MM.1S (cell line): ENCODE results near the gene ACTR3.

ENCODE experiments used
- DNase-seq: peaks from one replicate; pipeline ENCODE4 v3.0.0-alpha.2; 2015
- H2AFZ ChIP-seq: fragments of 300-600 bp; sonication (generic); 2 replicates; pipeline ENCODE4 v1.6.0; 2016; ENCODE audit warnings: antibody characterized with exemption, low read length
- H3F3A ChIP-seq: fragments of 300-600 bp; sonication (generic); 2 replicates; pipeline ENCODE4 v1.6.1; 2016; ENCODE audit warnings: mild to moderate bottlenecking, antibody characterized with exemption, low read length, moderate library complexity, mixed read lengths; ENCODE audit not compliant: insufficient read depth
- H3K27ac ChIP-seq: fragments of 300-600 bp; sonication (generic); 2 replicates; pipeline ENCODE4 v1.5.1; 2016; ENCODE audit warnings: mild to moderate bottlenecking, low read length
- H3K27me3 ChIP-seq: fragments of 300-600 bp; sonication (generic); replicated peaks from 2 replicates; pipeline ENCODE4 v1.6.0; 2016; ENCODE audit warnings: low read length; ENCODE audit not compliant: insufficient read depth
- H3K36me3 ChIP-seq: fragments of 300-600 bp; sonication (generic); replicated peaks from 2 replicates; pipeline ENCODE4 v1.6.1; 2016; ENCODE audit warnings: mild to moderate bottlenecking, low read length, mixed read lengths; ENCODE audit not compliant: insufficient read depth
- H3K4me1 ChIP-seq: fragments of 300-600 bp; sonication (generic); 2 replicates; pipeline ENCODE4 v1.6.1; 2016; ENCODE audit warnings: low read length, mixed read lengths
- H3K4me2 ChIP-seq: fragments of 300-600 bp; sonication (generic); 2 replicates; pipeline ENCODE4 v1.6.0; 2016; ENCODE audit warnings: low read depth, low read length
- H3K4me3 ChIP-seq: fragments of 300-600 bp; sonication (generic); 2 replicates; pipeline ENCODE4 v1.5.1; 2016; ENCODE audit warnings: low read length, mixed read lengths
- H3K79me2 ChIP-seq: fragments of 300-600 bp; sonication (generic); 2 replicates; pipeline ENCODE4 v1.6.1; 2016; ENCODE audit warnings: mixed run types, low read length, mixed read lengths
- H3K9ac ChIP-seq: fragments of 300-600 bp; sonication (generic); 2 replicates; pipeline ENCODE4 v1.6.1; 2016; ENCODE audit warnings: low read length, mixed read lengths
- H3K9me2 ChIP-seq: fragments of 300-600 bp; sonication (generic); replicated peaks from 2 replicates; pipeline ENCODE4 v1.6.1; 2016; ENCODE audit warnings: mild to moderate bottlenecking, low read length, mixed read lengths; ENCODE audit not compliant: insufficient read depth
- H3K9me3 ChIP-seq: fragments of 300-600 bp; sonication (generic); replicated peaks from 2 replicates; pipeline ENCODE4 v1.6.1; 2016; ENCODE audit warnings: mild to moderate bottlenecking, low read length, mixed read lengths; ENCODE audit not compliant: insufficient read depth
- H4K20me1 ChIP-seq: fragments of 300-600 bp; sonication (generic); 2 replicates; pipeline ENCODE4 v1.6.1; 2016; ENCODE audit warnings: mild to moderate bottlenecking, low read length, moderate library complexity, mixed read lengths; ENCODE audit not compliant: insufficient read depth
- EZH2 ChIP-seq: fragments of 300-600 bp; sonication (generic); optimal IDR thresholded peaks from 2 replicates; pipeline ENCODE3; 2017; ENCODE audit warnings: low read depth, mild to moderate bottlenecking, antibody characterized with exemption, low read length, mixed read lengths
- EZH2phosphoT487 ChIP-seq: fragments of 300-600 bp; sonication (generic); IDR thresholded peaks from 2 replicates; pipeline ENCODE4 v1.6.1; 2018; ENCODE audit warnings: antibody characterized with exemption, low read length
- TF ChIP-seq, protein P1 (sequence below): fragments of 300-600 bp; sonication (generic); IDR thresholded peaks from 2 replicates; pipeline ENCODE4 v1.5.1; 2016; ENCODE audit warnings: antibody characterized with exemption, low read length, mixed read lengths

Gene ACTR3

DNA sequence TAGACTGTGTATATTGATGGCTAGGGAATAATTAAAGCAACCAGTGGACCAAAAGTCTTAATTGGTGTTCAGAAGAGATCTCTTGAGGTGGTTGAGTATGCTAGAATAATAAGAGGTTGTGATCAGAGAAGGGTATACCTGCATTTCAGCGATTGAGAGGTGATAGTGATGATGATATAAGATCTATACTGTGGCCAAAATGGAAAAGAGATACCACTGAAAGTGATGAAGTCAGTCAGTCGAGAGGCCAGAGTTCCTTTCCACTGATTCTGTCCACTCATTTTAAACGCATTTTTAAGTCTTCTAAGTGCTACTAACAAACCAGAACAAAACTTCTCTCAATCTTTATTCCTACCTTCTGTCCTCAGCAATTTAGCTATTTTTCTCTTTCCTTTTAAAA lies 32.9 kb downstream of the ACTR3 start:
- DNase-seq = no peak
- Histone ChIP-seq H3K27ac (no peak overlapping the region; the same call in 1 of the 2 replicates), H3K79me2 (peaks cover 87% of the 10 kb centered on the region), H3K27me3 (no peaks in the 10 kb centered on the region), H3F3A (peaks cover 17% of the 10 kb centered on the region), H3K4me3 (no peak overlapping the region), H2AFZ (no peak overlapping the region), H3K4me1 (peaks cover 13% of the 10 kb centered on the region), H3K9me2 (no peaks in the 10 kb centered on the region), H3K4me2 (no peak overlapping the region), H3K9ac (no peak overlapping the region), H3K9me3 (no peaks in the 10 kb centered on the region), H3K36me3 (peaks cover 15% of the 10 kb centered on the region; the same call in 1 of the 2 replicates), H4K20me1 (peaks cover 37% of the 10 kb centered on the region)
- TF ChIP-seq EZH2phosphoT487 = no peak
- TF ChIP-seq EZH2 = no peak
- TF ChIP-seq, protein P1, sequence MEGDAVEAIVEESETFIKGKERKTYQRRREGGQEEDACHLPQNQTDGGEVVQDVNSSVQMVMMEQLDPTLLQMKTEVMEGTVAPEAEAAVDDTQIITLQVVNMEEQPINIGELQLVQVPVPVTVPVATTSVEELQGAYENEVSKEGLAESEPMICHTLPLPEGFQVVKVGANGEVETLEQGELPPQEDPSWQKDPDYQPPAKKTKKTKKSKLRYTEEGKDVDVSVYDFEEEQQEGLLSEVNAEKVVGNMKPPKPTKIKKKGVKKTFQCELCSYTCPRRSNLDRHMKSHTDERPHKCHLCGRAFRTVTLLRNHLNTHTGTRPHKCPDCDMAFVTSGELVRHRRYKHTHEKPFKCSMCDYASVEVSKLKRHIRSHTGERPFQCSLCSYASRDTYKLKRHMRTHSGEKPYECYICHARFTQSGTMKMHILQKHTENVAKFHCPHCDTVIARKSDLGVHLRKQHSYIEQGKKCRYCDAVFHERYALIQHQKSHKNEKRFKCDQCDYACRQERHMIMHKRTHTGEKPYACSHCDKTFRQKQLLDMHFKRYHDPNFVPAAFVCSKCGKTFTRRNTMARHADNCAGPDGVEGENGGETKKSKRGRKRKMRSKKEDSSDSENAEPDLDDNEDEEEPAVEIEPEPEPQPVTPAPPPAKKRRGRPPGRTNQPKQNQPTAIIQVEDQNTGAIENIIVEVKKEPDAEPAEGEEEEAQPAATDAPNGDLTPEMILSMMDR = no peak

DNA sequence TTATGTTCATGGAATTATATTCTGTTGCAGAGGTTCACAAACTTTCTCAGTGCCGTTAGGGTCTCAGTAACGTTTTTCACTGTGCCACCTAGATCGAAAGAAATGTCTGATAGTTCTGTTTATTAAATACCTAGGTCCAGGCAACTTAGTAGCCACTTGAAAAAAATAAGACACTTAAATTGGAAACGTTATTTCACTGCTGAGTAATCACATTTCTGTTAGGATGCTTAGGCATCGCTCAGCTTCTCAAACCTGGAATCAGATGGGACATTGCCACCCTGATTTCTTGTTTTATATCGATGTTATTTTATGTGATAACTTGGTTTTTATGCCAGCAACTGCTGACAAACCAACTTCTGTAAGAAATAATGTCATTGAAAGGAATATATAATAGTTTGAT lies 36.0 kb downstream of the ACTR3 start:
- no peaks in the 10 kb centered on the region for H3K9me3 ChIP-seq

DNA sequence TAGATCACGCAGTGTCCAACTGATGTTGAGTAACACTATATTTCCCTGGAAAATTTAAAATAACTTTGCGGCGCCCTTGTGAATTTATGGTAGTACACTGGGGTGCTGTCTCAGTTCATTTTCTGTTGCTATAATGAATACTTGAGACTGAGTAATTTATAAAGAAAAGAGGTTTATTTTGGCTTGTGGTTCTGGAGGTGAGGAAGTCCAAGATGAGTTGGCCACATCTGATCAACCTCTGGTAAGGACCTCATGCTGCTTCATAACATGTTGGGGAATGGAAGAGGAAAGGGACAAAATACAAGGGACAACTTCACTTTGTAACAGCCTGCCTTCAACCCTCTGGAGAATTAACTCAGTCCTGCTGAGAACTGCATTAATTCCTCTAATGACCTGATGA lies 36.4 kb downstream of the ACTR3 start:
- peaks cover 14% of the 10 kb centered on the region for H3F3A ChIP-seq
- no peak for TF ChIP-seq EZH2
- TF ChIP-seq EZH2phosphoT487 = no peak
- TF ChIP-seq, protein P1 = no peak
- no peak overlapping the region for H3K4me3 ChIP-seq
- no peaks in the 10 kb centered on the region for H3K27me3 ChIP-seq
- H4K20me1 ChIP-seq = peaks cover 31% of the 10 kb centered on the region
- peaks cover 86% of the 10 kb centered on the region for H3K79me2 ChIP-seq
- peaks cover 15% of the 10 kb centered on the region; the same call in 1 of the 2 replicates for H3K36me3 ChIP-seq
- no peak for DNase-seq
- no peak overlapping the region for H3K27ac ChIP-seq
- peaks cover 13% of the 10 kb centered on the region for H3K4me1 ChIP-seq
- no peak overlapping the region for H3K9ac ChIP-seq
- no peaks in the 10 kb centered on the region for H3K9me2 ChIP-seq
- H3K9me3 ChIP-seq = no peaks in the 10 kb centered on the region
- no peak overlapping the region for H3K4me2 ChIP-seq
- H2AFZ ChIP-seq = no peak overlapping the region

More for the DNA sequence above, 36.0 kb downstream of the ACTR3 start:
- Histone ChIP-seq H3K79me2 (peaks cover 87% of the 10 kb centered on the region), H3K4me1 (peaks cover 13% of the 10 kb centered on the region), H3K27ac (no peak overlapping the region), H2AFZ (no peak overlapping the region), H3K27me3 (no peaks in the 10 kb centered on the region), H3K36me3 (peaks cover 13% of the 10 kb centered on the region; the same call in 1 of the 2 replicates), H3K4me2 (no peak overlapping the region), H3K4me3 (no peak overlapping the region), H3K9me2 (no peaks in the 10 kb centered on the region), H3F3A (peaks cover 17% of the 10 kb centered on the region), H3K9ac (no peak overlapping the region), H4K20me1 (peaks cover 31% of the 10 kb centered on the region)
- no peak for DNase-seq
- no peak for TF ChIP-seq EZH2
- TF ChIP-seq, protein P1 = no peak
- no peak for TF ChIP-seq EZH2phosphoT487
